Measurements from ENCODE around the gene CD200R1.
"Not testable (repeated sequence)": the region's sequence is repeated elsewhere in the genome, so short reads cannot be mapped to it uniquely, and the experiment has no call there.

The CD200R1 gene

GRCh38 chr3:112974178-112974517 is 755 bp downstream of the CD200R1 start:
- no peak for DNase-seq (ENCODE audit: low read depth in 2 of 2)

GRCh38 chr3:112973325-112974177 is 1.4 kb downstream of the CD200R1 start:
- DNase-seq (ENCODE audit: low read depth in 2 of 2) = peak in 1 of 2 donors; percentile 34

GRCh38 chr3:112972158-112972557 is 2.7 kb downstream of the CD200R1 start:
- no peak for DNase-seq (ENCODE audit: low read depth in 2 of 2)

- no peak for DNase-seq (ENCODE audit: low read depth in 2 of 2)
Measured at GRCh38 chr3:112967828-112968227, 7.1 kb downstream of the CD200R1 start.

GRCh38 chr3:112967425-112967824 is 7.5 kb downstream of the CD200R1 start:
- DNase-seq (ENCODE audit: low read depth in 2 of 2) = no peak

- DNase-seq (ENCODE audit: low read depth in 2 of 2) = no peak
Measured at GRCh38 chr3:112966633-112967032, 8.3 kb downstream of the CD200R1 start.

GRCh38 chr3:112965656-112966055 is 9.2 kb downstream of the CD200R1 start:
- no peak for DNase-seq (ENCODE audit: low read depth in 2 of 2)

- no peak for DNase-seq (ENCODE audit: low read depth in 2 of 2)
Measured at GRCh38 chr3:112963683-112964082, 11.2 kb downstream of the CD200R1 start.

- DNase-seq (ENCODE audit: low read depth in 2 of 2) = no peak
Measured at GRCh38 chr3:112958811-112959560, 15.9 kb downstream of the CD200R1 start.

GRCh38 chr3:112956351-112956750 is 18.6 kb downstream of the CD200R1 start:
- no peak for DNase-seq (ENCODE audit: low read depth in 2 of 2)

- DNase-seq (ENCODE audit: low read depth in 2 of 2) = no peak
Measured at GRCh38 chr3:112948346-112948838, 26.5 kb downstream of the CD200R1 start.

GRCh38 chr3:112931736-112932521 is 43.0 kb downstream of the CD200R1 start:
- DNase-seq (ENCODE audit: low read depth in 2 of 2) = no peak

- DNase-seq (ENCODE audit: low read depth in 2 of 2) = no peak
Measured at GRCh38 chr3:112930771-112931170, 44.1 kb downstream of the CD200R1 start.

- DNase-seq (ENCODE audit: low read depth in 2 of 2) = no peak
Measured at GRCh38 chr3:112925969-112926368, 48.9 kb downstream of the CD200R1 start.

- no peak for DNase-seq (ENCODE audit: low read depth in 2 of 2)
Measured at GRCh38 chr3:112925560-112925959, 49.3 kb downstream of the CD200R1 start.

- not testable (repeated sequence) for DNase-seq (ENCODE audit: low read depth in 2 of 2)
Measured at GRCh38 chr3:112919541-112919940, 55.4 kb downstream of the CD200R1 start.

GRCh38 chr3:112908252-112908651 is 66.7 kb downstream of the CD200R1 start:
- no peak for DNase-seq (ENCODE audit: low read depth in 2 of 2)

GRCh38 chr3:112904786-112905185 is 70.1 kb downstream of the CD200R1 start:
- DNase-seq (ENCODE audit: low read depth in 2 of 2) = no peak

- no peak for DNase-seq (ENCODE audit: low read depth in 2 of 2)
Measured at GRCh38 chr3:112900113-112900512, 74.8 kb downstream of the CD200R1 start.

- DNase-seq (ENCODE audit: low read depth in 2 of 2) = no peak
Measured at GRCh38 chr3:112897791-112898190, 77.1 kb downstream of the CD200R1 start.

GRCh38 chr3:112894258-112894657 is 80.6 kb downstream of the CD200R1 start:
- no peak for DNase-seq (ENCODE audit: low read depth in 2 of 2)

- no peak for DNase-seq (ENCODE audit: low read depth in 2 of 2)
Measured at GRCh38 chr3:112889357-112889756, 85.5 kb downstream of the CD200R1 start.
